NCI-H1694 (cell line): ENCODE results near the gene CROCC.
A peak's percentile ranks its signal among the peaks of the same experiment; 100 is the strongest.

Experiments used
- DNase-seq: peaks from one replicate; lab custom pipeline; 2025; lab: John Stamatoyannopoulos, UW

CROCC gene

GRCh38 chr1:16969057-16969611, 47.4 kb downstream of the CROCC start:
- DNase-seq, result no peak

GRCh38 chr1:16969651-16970050, 47.9 kb downstream of the CROCC start:
- no peak for DNase-seq

- no peak for DNase-seq
Measured at GRCh38 chr1:16970132-16970910, 48.6 kb downstream of the CROCC start.

GRCh38 chr1:16971341-16972188, 49.8 kb downstream of the CROCC start:
- peak; percentile 35 for DNase-seq

- DNase-seq, result no peak
Measured at GRCh38 chr1:16972189-16972895, 50.6 kb downstream of the CROCC start.

- DNase-seq, result no peak
Measured at GRCh38 chr1:16973215-16973614, 51.5 kb downstream of the CROCC start.

GRCh38 chr1:16975211-16975610, 53.5 kb downstream of the CROCC start:
- DNase-seq, result no peak

GRCh38 chr1:16975838-16976237, 54.1 kb downstream of the CROCC start:
- DNase-seq, result no peak

- no peak for DNase-seq
Measured at GRCh38 chr1:16976966-16977365, 55.2 kb downstream of the CROCC start.

- DNase-seq, result no peak
Measured at GRCh38 chr1:16977377-16977776, 55.6 kb downstream of the CROCC start.

GRCh38 chr1:16978139-16978538, 56.4 kb downstream of the CROCC start:
- DNase-seq, result no peak

- DNase-seq, result no peak
Measured at GRCh38 chr1:16978567-16979474, 57.1 kb downstream of the CROCC start.

GRCh38 chr1:16979475-16980327, 58.0 kb downstream of the CROCC start:
- DNase-seq, result no peak

- DNase-seq, result no peak
Measured at GRCh38 chr1:16980473-16981268, 58.9 kb downstream of the CROCC start, which contains the start of gene MFAP2. TSS of gene MFAP2 (minus strand) at chr1:16980620. CDS start at chr1:16978273, 2,347 bp downstream.

- no peak for DNase-seq
Measured at GRCh38 chr1:16981269-16981849, 59.6 kb downstream of the CROCC start.

- DNase-seq, result no peak
Measured at GRCh38 chr1:16982902-16983301, 61.2 kb downstream of the CROCC start.

- DNase-seq, result no peak
Measured at GRCh38 chr1:16983649-16984048, 61.9 kb downstream of the CROCC start.

GRCh38 chr1:16984717-16985116, 63.0 kb downstream of the CROCC start:
- DNase-seq, result peak; percentile 56

- DNase-seq, result no peak
Measured at GRCh38 chr1:16986113-16986512, 64.4 kb downstream of the CROCC start.
